IPS-18c (cell line): ENCODE data around the gene UBE2F.
"Not testable (repeated sequence)": the region's sequence is repeated elsewhere in the genome, so short reads cannot be mapped to it uniquely, and the experiment has no call there.

ENCODE experiments used
- H3K4me3 ChIP-seq: 2 replicates; pipeline ENCODE4 v1.7.0; 2013; ENCODE audit warnings: low read depth, mild to moderate bottlenecking, low read length, moderate library complexity; ENCODE audit not compliant: insufficient read depth
- H3K9me3 ChIP-seq: one replicate; pipeline ENCODE4 v1.6.1; 2013; ENCODE audit warnings: mild to moderate bottlenecking, low read length, moderate library complexity; ENCODE audit not compliant: control insufficient read depth, insufficient read depth

UBE2F gene

DNA sequence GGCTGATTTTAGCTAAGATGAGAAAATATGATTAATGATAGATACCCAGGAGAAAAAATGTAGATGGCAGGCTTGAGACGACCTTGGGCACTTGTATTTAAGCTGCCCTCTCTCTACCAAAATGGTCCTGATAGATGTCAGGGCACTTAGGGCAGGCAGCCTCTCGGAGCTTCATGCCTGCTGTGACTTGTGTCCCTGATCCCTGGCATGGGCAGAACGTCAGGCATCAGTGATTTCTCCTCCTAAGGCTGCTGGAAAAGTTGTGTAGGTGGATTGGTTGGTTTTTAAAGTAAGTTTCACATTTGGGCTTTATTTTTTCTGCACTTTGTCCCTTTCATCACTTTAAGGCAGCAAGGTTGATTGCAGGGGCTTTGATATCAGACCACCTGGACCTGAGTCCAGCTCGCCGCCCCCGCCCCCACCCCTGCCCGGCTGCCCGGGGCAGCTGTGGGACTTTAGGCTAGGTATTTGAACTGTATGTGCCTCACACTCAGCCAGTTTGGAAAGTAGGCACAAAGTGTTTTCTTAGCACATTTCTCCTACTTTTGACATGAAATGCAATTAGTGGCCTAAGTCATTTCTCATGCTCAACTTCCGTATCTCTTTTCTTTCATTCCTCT is 59.0 kb downstream of the UBE2F start:
- no peaks in the 10 kb centered on the region for H3K9me3 ChIP-seq
- H3K4me3 ChIP-seq = no peak overlapping the region

DNA sequence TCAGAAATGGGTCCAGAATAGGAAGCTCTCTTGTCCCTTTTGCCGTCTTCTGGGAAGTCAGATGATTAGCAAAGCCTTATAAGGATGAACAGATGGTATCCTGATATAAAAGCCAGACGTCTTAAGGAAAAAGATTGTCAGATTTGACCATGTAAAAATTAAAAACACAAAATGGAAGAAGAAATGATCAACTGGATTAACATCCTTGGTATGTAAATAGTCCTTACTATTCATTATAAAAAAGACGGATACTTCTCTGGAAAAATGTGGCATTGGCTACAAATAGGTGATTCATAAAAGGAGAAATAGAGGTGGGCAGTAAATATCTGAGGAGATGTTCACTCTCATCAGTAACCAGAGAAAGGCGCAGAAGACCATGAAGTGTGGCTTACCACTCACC is 60.2 kb downstream of the UBE2F start:
- no peak overlapping the region for H3K4me3 ChIP-seq
- H3K9me3 ChIP-seq = no peaks in the 10 kb centered on the region

DNA sequence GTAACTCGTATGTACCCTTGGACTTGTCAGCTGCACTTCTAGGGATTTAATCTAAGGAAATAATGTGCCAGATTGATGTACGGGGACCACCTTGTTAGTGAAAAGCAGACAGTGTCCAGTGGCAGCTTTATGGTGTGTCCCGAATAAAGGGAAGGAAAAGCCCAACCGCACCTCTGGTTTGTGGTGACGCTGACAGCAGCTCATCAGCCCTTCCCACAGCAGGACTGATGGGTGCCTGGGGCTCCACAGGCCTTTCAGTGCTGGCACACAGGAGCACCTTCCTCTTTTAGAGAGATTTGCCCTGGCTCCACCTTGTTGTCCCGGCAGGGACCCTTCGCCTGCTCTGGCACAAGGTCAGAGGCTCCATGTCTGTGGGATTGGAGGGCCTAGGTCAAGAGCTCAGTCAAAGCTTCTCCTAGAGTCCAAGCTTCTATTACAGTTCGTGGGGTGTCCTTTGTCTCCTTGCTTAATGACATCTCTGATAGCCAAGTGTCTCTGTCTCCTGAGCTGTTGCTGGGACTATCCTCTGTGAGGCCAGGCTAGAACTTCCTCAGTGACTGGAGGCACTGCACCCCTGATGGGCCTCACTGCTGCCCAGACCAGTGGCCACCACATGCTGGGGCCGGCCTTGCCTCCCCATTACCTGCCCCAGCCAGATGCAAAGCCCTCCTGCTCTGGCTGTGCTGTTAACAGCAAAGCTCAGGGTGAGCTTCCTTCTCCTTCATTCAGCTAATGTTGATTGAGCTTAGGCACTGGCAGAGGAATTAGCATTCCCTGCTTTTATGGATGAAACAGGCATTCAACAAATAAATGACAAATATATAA is 61.0 kb downstream of the UBE2F start:
- no peaks in the 10 kb centered on the region for H3K9me3 ChIP-seq
- H3K4me3 ChIP-seq = no peak overlapping the region

DNA sequence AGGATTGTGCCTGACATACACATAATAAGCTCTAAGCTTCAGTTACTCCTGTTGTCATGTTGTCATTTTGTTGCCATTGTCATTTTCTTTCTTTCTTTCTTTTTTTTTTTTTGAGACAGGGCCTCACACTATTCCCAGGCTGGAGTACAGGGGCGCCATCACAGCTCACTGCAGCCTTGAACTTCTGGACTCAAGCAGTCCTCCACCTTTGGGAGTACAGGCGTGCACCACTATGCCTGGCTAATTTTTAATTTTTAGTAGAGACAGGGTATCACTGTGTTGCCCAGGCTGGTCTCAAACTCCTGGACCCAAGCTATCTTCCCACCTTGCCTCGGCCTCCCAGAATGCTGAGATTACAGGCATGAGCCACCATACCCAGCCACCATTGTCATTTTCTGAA is 63.0 kb downstream of the UBE2F start:
- Histone ChIP-seq H3K4me3 (no peak overlapping the region), H3K9me3 (no peaks in the 10 kb centered on the region)

DNA sequence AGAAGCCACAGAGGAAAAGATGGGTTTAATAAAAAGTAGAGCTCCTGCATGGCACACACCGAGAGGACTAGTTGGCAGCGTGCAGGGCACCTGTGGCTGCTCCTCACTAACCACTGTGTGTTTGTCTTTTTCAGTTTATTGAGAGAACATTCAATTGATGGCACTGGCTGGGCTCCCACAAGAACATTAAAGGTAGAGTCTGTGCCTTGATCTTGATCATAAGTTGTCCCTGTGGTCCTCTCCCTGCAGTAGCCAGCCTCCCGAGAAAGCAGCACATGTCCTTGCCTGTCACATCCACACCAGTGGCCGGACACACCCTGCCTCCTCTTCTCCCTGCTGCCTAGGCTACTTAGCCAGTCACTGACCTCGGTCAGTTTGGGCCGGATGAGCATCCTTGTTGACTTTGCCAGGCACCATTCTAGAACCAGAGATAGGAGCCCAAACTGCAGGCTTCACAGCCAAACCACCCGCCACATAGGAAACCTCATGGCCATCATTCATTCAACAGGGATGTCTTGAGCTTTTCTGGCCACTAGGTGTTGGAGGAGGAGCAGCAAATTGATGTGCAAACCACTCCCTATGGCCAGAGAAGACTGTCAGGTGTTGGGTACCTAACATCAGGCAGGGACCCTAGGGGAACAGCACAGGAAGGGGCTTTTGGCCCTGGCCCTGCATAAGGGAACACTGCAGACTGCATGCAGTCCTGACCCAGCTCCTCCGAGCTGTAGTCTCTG is 63.8 kb downstream of the UBE2F start:
- no peak overlapping the region for H3K4me3 ChIP-seq
- no peaks in the 10 kb centered on the region for H3K9me3 ChIP-seq

DNA sequence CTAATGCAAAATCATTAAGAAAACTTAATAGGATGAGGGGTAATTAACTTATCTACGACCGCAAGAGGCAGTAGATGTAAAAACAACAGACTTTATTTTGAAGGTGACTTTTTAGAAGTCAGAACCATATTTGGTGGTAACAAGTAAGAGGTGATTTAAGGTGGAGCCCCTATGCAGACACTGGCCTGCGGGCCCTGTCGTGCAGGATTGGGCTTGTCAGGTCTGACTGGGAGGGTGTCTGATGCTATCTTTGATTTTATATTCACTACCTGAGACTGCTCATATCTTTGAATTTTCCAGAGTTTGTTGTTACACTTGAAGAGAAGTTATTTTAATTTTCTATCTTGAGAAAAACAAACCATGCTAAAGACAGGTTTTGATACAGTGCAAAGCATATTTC is 64.9 kb downstream of the UBE2F start:
- H3K4me3 ChIP-seq = no peak overlapping the region
- no peaks in the 10 kb centered on the region for H3K9me3 ChIP-seq

DNA sequence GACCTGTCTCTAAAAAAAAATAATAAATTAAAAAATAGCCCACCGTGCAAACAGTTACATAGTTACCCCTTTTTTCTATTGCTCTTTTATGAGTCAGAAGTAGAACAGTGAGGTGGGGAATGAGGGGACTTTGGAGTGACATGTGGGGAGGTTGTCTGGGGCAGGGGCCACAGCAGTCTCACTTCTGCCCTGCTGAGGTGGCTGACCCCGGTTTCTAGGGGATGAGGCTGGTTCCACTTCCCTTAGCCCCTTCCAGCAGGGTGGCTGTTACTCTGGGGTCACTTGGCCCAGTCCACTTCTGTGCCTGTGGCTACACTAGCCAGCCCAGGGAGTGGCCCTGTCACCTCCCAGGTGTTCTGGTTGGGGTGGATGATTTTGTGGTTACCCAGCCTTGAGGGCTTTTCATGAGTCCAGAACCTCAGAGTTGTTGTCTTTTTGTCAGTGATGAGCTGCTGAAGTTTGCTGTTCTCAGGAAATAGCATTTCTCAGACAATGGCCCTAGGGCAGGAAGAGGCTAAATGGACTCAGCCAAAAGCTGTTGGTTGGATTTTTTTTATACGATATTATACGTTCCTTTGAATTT is 66.0 kb downstream of the UBE2F start:
- Histone ChIP-seq H3K9me3 (no peaks in the 10 kb centered on the region), H3K4me3 (no peak overlapping the region)

DNA sequence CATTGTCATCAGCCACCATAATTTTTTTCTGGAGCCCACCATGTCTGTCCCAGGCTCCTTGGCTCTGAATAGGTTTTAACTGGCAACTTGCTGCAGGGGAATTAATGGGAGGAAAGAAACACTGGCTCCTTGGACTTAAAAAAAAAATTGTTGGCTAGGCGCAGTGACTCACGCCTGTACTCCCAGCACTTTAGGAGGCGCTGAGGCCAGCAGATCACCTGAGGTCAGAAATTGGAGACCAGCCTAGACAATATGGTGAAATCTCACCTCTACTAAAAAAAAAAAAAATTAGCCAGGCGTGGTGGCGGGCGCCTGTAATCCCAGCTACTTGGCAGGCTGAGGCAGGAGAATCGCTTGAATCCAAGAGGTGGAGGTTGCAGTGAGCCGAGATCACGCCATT is 67.2 kb downstream of the UBE2F start:
- H3K4me3 ChIP-seq, H3K9me3 ChIP-seq: not testable (repeated sequence)

DNA sequence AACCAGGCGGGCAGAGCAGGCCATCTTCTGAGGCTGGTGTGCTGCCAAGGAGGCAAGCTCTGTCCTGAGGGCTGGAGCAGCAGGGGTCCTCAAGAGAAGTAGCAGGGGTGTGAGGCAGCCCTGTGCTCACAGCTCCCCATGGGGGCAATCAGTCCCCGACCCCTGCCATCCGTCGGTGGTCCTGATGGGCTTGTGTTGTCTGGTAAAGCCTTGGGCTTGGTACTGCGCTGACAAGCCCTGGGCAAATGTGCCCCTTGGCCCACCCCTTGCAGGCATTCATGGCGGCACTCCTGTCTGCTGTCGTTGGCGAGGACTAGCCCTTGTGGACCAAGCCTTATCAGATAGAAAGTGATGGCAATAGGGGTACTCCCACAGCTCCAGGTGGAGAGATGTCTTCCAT is 71.4 kb downstream of the UBE2F start:
- Histone ChIP-seq H3K9me3 (no peaks in the 10 kb centered on the region), H3K4me3 (no peak overlapping the region)

DNA sequence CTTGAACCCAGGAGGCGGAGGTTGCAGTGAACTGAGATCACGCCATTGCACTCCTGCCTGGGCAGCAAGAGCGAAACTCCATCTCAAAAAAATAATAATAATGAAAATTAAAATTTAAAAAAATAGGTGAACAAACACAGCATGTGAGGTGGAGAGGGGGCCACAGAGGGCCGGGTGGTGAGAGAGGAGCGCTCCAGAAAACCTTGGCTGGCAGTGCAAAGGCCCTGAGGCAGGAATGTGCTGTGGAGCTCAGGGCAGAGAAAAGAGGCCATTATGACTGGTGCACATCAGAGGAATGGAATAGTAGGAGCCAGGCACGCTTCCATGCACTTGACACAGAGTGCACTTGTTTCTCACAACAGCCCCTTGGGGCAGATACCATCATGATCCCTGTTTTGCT is 72.3 kb downstream of the UBE2F start:
- no peak overlapping the region for H3K4me3 ChIP-seq
- H3K9me3 ChIP-seq = no peaks in the 10 kb centered on the region

DNA sequence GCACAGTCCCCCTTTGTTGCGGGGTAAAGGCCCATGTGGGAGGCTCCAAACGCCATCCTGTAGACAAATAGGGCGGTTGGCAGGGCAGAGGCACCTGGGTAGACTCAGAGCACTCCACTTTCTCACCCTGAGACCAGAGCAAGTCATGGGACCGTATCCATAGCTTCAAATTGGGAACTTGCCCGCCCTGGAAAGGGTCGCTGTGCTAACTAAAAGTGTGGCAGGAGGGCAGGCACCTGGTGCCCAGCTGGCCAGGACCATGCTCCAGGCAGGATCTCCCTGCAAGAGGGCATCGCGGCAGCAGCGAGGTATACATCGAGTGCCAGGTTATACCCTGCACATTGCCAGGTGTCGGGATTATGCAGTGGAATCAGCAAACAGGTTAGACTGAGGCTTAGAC is 73.2 kb downstream of the UBE2F start:
- Histone ChIP-seq H3K9me3 (no peaks in the 10 kb centered on the region), H3K4me3 (no peak overlapping the region)

DNA sequence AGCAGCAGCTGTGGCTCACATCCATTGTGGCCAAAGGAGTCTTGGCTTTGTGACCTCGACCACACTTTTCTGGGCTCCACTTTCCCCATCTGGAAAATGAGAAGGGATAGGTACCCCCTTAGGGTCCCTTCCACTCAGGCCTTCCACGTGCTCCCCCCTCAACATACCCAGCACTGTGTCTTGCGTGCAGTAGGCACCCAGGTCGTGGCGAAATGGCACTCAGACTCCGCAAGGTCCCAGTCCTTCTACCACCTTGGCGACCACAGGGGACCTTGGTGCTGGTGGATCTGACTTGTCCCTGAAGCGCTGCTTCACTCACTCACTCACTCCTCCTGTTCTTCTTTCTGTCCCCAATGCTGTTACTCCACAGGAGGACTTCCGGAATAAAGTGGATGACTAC is 74.1 kb downstream of the UBE2F start:
- H3K4me3 ChIP-seq = no peak overlapping the region
- no peaks in the 10 kb centered on the region for H3K9me3 ChIP-seq

DNA sequence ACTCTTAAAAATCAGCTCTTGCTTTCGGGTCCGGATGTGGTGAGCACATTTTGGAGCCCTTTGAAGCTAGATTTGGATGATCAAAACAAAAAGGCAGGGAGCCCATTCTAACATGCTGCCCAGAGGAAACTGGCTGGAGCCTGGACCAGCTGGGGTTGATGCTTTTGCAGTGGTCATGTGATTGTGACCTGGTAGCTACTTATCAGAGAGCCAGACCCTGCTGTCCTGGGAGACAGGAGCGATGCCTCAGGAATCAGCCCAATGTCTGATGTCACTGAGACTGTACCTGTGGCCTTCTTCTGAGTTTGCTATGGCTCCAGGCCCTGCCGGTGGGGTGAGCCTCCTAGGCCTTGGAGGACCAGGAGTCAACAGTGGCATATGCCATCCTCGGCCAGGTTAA is 75.3 kb downstream of the UBE2F start:
- no peaks in the 10 kb centered on the region for H3K9me3 ChIP-seq
- H3K4me3 ChIP-seq = no peak overlapping the region

DNA sequence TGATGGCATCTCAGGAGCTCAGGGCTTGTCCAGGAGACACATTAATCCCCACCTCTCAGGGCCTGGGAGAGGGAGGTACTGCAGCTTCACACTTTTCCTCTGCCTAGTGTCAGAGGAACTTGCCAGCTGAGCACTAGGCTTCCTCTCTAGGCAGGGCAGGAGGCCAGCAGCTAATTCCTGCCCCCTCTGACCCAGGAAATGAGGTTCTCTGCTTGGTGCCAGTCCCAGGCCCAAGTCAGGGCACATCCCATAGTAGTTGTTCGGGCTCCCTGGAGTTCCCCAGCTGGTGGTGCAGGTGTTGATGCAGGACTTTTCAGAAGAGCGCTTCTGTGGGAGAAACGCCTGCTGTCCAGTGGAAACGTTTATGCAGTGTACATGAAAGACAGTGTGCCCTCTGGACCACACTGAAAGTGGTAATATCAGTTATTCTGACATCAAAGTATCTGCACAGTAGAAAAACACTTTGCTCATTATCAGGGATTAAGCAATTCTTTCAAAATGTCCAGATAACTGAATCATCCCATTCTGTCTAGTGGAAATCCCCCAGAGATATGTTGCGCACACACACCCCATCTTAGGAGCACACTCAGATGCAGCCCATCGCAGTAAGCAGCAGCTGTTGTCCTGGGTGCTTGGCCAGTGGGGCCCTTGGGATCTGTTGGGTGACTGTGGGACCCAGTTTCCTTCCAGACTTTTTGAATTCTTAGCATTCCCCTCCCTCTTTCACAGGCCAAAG is 76.2 kb downstream of the UBE2F start:
- Histone ChIP-seq H3K9me3 (no peaks in the 10 kb centered on the region), H3K4me3 (no peak overlapping the region)

DNA sequence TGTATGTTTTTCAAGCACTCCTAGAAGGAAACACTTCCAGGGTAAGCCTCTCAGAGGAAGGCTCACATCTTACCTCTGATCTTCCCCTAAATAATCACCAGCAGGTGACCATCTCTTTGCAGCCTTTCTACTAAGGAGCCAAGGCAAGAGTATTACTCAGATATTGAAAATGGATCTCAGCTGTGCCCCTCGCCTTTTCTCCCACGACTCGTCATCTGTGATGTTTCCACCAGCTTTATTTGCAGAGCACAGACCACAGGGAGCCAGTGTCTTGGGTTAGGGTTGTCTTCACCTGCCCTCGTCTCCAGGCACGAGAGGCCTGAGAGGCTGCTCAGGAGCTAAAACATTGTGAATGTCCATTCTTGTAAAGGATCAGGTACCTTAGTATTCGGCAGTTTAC is 77.0 kb downstream of the UBE2F start:
- Histone ChIP-seq H3K4me3 (no peak overlapping the region), H3K9me3 (no peaks in the 10 kb centered on the region)

DNA sequence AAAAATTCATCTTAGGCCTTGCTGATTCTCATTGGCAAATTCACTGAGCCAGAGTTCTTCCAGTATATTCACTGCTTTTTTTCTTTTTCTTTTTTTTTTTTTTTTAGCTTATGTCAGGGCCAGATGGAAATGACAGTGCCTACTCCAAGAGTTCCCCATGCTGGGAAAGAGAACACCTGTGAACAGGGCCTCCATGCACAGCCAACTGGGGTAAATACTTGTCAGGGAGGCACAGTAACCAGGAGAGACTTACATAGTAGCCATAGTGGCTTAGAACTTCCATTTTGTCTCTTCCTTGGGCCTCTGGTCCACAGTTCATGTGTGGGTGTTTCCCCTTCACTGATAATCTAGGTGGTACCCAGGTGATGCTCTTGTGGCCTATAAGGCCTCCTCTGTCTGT is 78.8 kb downstream of the UBE2F start:
- Histone ChIP-seq H3K9me3 (no peaks in the 10 kb centered on the region), H3K4me3 (no peak overlapping the region)

DNA sequence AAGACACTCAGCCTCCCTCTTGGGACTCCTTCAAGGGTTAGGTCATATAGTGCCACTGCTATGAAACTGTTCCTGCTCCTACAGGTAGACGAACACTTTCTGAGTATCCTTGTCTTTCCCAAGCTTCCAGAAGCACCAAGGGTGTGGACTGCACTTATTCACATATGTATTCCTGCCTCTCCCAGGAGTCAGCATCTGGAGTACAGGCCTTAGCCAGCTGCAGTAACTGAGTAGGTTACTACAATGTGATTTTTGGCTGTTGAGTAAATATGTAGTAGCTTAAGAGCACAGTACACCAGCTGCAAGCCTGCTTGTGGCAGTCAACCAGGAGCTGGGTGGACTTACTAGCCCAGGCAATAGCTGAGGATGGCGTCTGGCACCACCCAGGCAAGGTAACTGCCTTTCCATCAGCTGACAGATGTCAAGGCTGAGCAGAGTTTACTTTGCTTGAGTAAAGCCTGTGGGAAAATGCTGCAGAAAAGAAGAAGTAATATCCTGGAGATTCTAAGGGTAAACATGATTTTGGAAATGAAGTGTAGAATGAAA is 80.0 kb downstream of the UBE2F start:
- Histone ChIP-seq H3K9me3 (no peaks in the 10 kb centered on the region), H3K4me3 (no peak overlapping the region)
